Vagina (tissue), 2 donors: ENCODE measurements around the gene IGHMBP2. TPM values are rescaled to one million over a fixed set of nuclear protein-coding genes. Genes with fewer than 3 reads are reported as not detected.
A peak's percentile ranks its signal among the peaks of the same experiment; 100 is the strongest.

Experiments used
- DNase-seq, 2 donors: peaks; one replicate each; pipeline ENCODE4 v3.0.0-alpha.2; 2017; ENCODE audit errors: extremely low spot score in 2 of 2
- H3K27ac ChIP-seq: fragments of 200-600 bp; sonication (generic); one replicate; pipeline ENCODE4 v1.5.1; 2019
- H3K27me3 ChIP-seq: fragments of 200-600 bp; sonication (generic); one replicate; pipeline ENCODE4 v1.5.1; 2019
- H3K36me3 ChIP-seq, 2 donors: fragments of 200-600 bp; sonication (generic); one replicate each; pipeline ENCODE4 v1.5.1; 2017 to 2019
- H3K4me1 ChIP-seq: fragments of 200-600 bp; sonication (generic); one replicate; pipeline ENCODE4 v1.5.1; 2019
- H3K4me3 ChIP-seq, 2 donors: fragments of 200-600 bp; sonication (generic); 1 replicate in 1 of 2; 2 replicates in 1 of 2; pipeline ENCODE4 v1.5.1; 2016 to 2019
- H3K9me3 ChIP-seq: fragments of 200-600 bp; sonication (generic); one replicate; pipeline ENCODE4 v1.5.1; 2019
- CTCF ChIP-seq, 3 experiments: fragments of 450-650 bp in 2 of 3; fragments of 200-600 bp in 1 of 3; sonication (generic) in 1 of 3; IDR thresholded peaks; one replicate each; pipeline ENCODE4 v1.5.1; 2017 to 2019; ENCODE audit warnings: antibody characterized with exemption in 3 of 3, mild to moderate bottlenecking in 2 of 3, moderate library complexity in 2 of 3
- POLR2A ChIP-seq, 2 donors: fragments of 450-650 bp; IDR thresholded peaks; one replicate each; pipeline ENCODE4 v1.6.1; 2017; ENCODE audit warnings: antibody characterized with exemption in 2 of 2, mild to moderate bottlenecking in 2 of 2, moderate library complexity in 2 of 2
- POLR2AphosphoS5 ChIP-seq, 2 donors: sonication (generic); formaldehyde crosslinking; IDR thresholded peaks; one replicate each; pipeline ENCODE4 v1.9.0; 2017; ENCODE audit warnings: antibody characterized with exemption in 2 of 2, mild to moderate bottlenecking in 2 of 2, low read depth in 1 of 2; ENCODE audit not compliant: insufficient read depth in 1 of 2
- intact Hi-C: fragments of 100-400 bp; cut with DNase I; formaldehyde crosslinking; loops from one replicate; pipeline ENCODE4 v1.15.1; 2023
- total RNA-seq: library from RNA; depleted of rRNA; stranded (reverse); fragments of >200 nt; gene quantifications from one replicate; pipeline ENCODE4 v1.2.3, GENCODE V29; 2016

Gene IGHMBP2
- total RNA-seq, 1 donor from 2014 or later = 8.3 TPM

- intact Hi-C loops = no loop called here
- H3K27me3 ChIP-seq = no peaks in the 10 kb centered on the region
- TF ChIP-seq POLR2AphosphoS5 (IDR thresholded peaks at IDR 0.05; ENCODE audit: insufficient read depth in 1 of 2, low read depth in 1 of 2) = no peak
- no peak overlapping the region for H3K27ac ChIP-seq
- DNase-seq = no peak
- no peaks in the 10 kb centered on the region for H3K9me3 ChIP-seq
- peaks cover 10% of the 10 kb centered on the region for H3K4me1 ChIP-seq
- H3K4me3 ChIP-seq = peak overlapping the region in 1 of 2 donors; percentile 13
- H3K36me3 ChIP-seq = no peaks in the 10 kb centered on the region
These were observed 51.9 kb downstream of the IGHMBP2 start for GRCh38 chr11:68955607-68955958.

GRCh38 chr11:68956142-68956541 lies 52.5 kb downstream of the IGHMBP2 start:
- H3K4me3 ChIP-seq = no peak overlapping the region
- DNase-seq = no peak
- H3K4me1 ChIP-seq = peaks cover 10% of the 10 kb centered on the region
- no peak for TF ChIP-seq POLR2AphosphoS5 (IDR thresholded peaks at IDR 0.05; ENCODE audit: insufficient read depth in 1 of 2, low read depth in 1 of 2)
- no peak for TF ChIP-seq CTCF (IDR thresholded peaks at IDR 0.05)
- TF ChIP-seq POLR2A (IDR thresholded peaks at IDR 0.05) = no peak
- H3K27ac ChIP-seq = no peak overlapping the region
- intact Hi-C loops = no loop called here
- H3K27me3 ChIP-seq = no peaks in the 10 kb centered on the region
- no peaks in the 10 kb centered on the region for H3K36me3 ChIP-seq
- H3K9me3 ChIP-seq = no peaks in the 10 kb centered on the region

GRCh38 chr11:68956547-68957254 lies 53.0 kb downstream of the IGHMBP2 start:
- Histone ChIP-seq H3K27me3 (no peaks in the 10 kb centered on the region), H3K36me3 (no peaks in the 10 kb centered on the region), H3K4me1 (peaks cover 10% of the 10 kb centered on the region), H3K4me3 (no peak overlapping the region), H3K9me3 (no peaks in the 10 kb centered on the region), H3K27ac (no peak overlapping the region)
- TF ChIP-seq POLR2A (IDR thresholded peaks at IDR 0.05) (no peak), POLR2AphosphoS5 (IDR thresholded peaks at IDR 0.05; ENCODE audit: insufficient read depth in 1 of 2, low read depth in 1 of 2) (no peak), CTCF (IDR thresholded peaks at IDR 0.05) (no peak)
- DNase-seq = no peak
- intact Hi-C loops = no loop called here

DNA sequence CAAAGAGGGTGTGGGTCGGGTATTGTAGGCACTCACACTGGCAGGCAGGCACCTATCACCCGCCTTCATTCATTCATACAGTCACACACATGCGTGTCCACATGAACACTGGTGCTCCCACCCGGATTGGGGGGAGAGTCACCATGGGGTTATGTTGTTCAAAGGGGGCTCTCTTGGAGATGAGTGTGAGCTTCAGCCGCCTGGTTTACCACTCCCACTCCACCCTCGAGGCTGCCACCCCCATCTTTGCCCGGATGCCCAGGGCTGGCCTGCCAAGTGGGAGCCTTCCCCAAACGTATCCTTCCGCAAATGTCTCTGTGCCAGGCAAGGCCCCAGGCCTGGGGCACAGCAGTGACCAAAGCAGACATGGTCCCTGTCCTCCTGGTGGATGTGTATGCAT lies 54.5 kb downstream of the IGHMBP2 start:
- H3K27me3 ChIP-seq = no peaks in the 10 kb centered on the region
- H3K36me3 ChIP-seq = no peaks in the 10 kb centered on the region
- no peak for DNase-seq
- H3K4me3 ChIP-seq = no peak overlapping the region
- no peaks in the 10 kb centered on the region for H3K9me3 ChIP-seq
- no peak for TF ChIP-seq POLR2AphosphoS5 (IDR thresholded peaks at IDR 0.05; ENCODE audit: insufficient read depth in 1 of 2, low read depth in 1 of 2)
- no peak for TF ChIP-seq POLR2A (IDR thresholded peaks at IDR 0.05)
- no peak for TF ChIP-seq CTCF (IDR thresholded peaks at IDR 0.05)
- H3K4me1 ChIP-seq = peaks cover 10% of the 10 kb centered on the region
- intact Hi-C loops = no loop called here
- no peak overlapping the region for H3K27ac ChIP-seq

DNA sequence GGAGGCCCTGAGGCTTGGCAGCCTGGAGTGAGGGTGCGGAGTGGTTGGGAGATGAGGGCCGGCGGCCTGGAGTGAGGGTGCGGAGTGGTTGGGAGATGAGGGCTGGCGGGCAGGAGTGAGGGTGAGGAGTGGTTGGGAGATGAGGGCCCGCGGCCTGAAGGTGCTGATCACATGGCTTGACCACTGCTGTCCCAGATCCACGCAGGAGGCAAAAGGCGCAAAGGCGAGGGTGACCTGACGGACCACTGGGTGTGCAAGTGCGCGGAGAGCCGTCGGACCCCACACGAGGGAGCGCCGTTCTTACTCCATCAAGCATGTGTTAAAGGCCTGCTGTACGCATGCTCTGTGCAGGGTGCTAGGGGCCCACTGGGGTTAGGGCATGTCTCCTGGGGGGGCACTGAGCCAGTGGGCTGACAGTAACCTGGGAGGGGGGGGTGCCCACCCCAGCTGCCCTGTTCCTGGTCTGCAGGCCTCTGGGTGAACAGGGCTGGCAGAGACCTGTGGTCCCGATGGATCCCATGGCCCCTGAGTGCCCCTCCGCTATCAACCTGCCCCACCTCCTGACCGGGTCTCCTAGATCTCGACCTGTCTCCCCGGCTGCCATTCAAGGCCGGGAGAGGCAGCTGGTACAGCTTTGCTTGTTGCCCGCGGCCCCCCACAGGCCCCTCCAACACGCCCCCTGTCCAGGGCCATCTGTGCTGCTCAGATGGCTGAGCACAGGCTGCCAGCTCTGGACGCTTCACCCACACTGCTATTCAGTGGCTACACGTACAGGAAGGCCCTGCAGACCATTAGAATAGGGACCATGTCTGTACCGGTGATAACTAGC lies 56.0 kb downstream of the IGHMBP2 start:
- TF ChIP-seq CTCF (IDR thresholded peaks at IDR 0.05) = no peak
- no peak for TF ChIP-seq POLR2AphosphoS5 (IDR thresholded peaks at IDR 0.05; ENCODE audit: insufficient read depth in 1 of 2, low read depth in 1 of 2)
- no peak for TF ChIP-seq POLR2A (IDR thresholded peaks at IDR 0.05)
- H3K27ac ChIP-seq = no peak overlapping the region
- H3K27me3 ChIP-seq = no peaks in the 10 kb centered on the region
- H3K9me3 ChIP-seq = no peaks in the 10 kb centered on the region
- intact Hi-C loops = no loop called here
- no peaks in the 10 kb centered on the region for H3K36me3 ChIP-seq
- H3K4me3 ChIP-seq = no peak overlapping the region
- H3K4me1 ChIP-seq = peaks cover 10% of the 10 kb centered on the region
- DNase-seq = no peak
